HG03097 (cell line): ENCODE measurements around the gene KRTAP12-4.
"Not testable (repeated sequence)": the region's sequence is repeated elsewhere in the genome, so short reads cannot be mapped to it uniquely, and the experiment has no call there.

Source experiments
- ATAC-seq: cut with Tn5 transposase; IDR thresholded peaks from one replicate; pipeline ENCODE4 v1.9.1; 2021; ENCODE audit not compliant: unreplicated experiment, low FRiP score

The KRTAP12-4 gene

GRCh38 chr21:44687671-44688070 is 33.2 kb upstream of the KRTAP12-4 start:
- no peak for ATAC-seq

DNA sequence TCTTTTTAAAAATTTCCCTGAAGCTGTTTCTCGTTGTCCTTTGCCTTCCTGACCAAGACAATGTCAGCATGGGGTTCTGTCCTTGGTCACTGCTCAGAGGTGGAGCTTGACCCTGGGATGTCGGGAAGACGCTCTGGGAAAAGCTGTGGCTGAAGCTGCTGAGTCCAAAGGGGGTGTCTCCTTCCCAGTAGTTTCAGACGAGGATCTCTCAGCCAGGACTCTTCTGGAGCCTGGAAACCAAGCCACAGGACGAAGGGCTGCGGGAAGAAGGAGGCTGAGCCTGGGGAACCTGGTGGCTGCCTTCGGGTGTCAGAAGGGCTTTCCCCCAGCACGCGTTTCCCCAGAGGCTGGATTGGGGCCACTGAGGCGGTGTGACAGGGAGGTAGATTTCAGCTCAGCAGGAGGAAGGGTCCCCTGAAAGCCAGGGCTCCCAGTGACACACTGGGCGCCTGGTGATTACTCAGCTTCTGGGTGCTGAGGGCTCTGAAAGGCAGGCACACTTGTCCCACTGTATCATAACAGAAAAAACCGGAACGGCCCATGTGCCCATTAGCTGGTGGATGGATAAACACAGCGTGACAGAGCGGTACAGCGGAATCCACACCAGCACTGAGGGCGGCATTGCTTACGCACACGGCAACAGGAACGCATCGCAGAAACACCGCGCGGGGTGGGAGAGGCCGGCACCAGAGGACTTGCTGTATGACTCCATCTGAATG is 32.5 kb upstream of the KRTAP12-4 start:
- ATAC-seq = no peak

DNA sequence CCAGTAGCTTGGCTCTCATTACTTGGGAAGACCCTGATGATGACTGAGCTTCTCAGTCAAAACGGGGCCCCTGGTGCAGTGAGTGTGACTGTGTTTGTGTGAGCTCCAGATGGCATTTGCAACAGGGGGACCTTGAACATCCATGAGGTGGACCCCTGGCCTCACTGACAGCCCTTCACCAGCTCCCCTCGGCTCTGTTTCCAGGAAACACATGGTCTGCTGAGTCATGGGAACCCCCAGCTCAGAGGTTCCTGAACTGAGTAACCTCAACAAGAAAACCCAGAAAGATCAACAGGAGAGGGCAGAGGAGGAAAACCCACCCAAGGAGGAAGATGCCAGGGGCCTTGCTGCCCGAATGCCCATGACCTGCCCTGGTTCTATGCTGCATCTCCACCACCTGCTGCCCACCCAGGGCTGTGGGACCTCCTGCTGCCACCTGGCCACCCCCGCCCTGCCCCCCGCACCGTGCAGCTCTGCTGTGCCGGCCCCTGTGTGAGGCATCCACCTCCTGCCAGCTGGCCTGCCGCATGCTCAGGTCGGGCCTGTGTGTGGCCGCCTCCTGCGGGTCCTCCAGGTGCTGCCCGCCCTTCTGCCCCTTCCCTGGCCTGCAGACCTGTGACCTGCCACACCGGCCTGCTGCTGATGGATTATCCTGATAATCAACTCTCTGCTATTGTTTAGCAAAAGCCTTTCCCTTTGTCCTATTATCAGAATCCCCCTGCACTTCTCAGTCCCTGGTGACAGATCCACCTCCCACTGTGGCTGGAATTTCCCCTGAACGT is 31.7 kb upstream of the KRTAP12-4 start:
- ATAC-seq = no peak

GRCh38 chr21:44685050-44685449 is 30.6 kb upstream of the KRTAP12-4 start:
- ATAC-seq = not testable (repeated sequence)

- no peak for ATAC-seq
Observed at GRCh38 chr21:44684483-44684882, 30.0 kb upstream of the KRTAP12-4 start.

GRCh38 chr21:44684077-44684476 is 29.6 kb upstream of the KRTAP12-4 start:
- no peak for ATAC-seq

DNA sequence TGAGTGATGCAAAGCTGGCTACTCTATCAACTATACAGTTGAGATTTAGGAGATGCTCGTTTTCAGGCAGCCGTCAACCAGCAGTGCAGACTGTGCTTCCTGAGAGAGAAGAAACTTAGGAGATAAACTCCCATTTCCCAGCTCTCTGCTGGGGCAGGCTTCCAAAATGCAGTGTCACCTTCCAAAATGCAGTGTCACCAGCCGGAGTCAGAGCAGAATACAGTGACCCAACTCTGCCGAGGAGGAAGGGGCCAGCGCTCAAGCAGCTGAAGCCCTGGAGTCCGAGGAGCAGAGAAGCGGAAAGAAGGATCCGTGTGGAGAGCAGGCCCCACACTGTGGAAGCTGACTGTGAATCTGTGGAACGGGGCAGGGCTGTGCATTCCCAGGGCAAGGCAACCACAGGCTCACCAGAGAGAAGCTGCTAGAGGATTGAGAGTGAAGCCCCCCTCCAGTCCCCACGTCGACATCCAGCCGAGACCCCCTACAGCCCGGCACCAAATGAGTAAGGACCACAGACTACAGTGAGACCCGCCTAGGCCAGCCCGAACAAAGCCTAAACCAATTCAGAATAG is 28.2 kb upstream of the KRTAP12-4 start:
- no peak for ATAC-seq

GRCh38 chr21:44681861-44682579 is 27.6 kb upstream of the KRTAP12-4 start, which contains the start of gene KRTAP12-1:
KRTAP12-1 (minus strand) TSS chr21:44682163; CDS start chr21:44682123, 40 bp downstream.
- ATAC-seq = no peak

- no peak for ATAC-seq
Observed at GRCh38 chr21:44681152-44681551, 26.7 kb upstream of the KRTAP12-4 start.

- ATAC-seq = no peak
Observed at GRCh38 chr21:44677881-44678280, 23.4 kb upstream of the KRTAP12-4 start.

DNA sequence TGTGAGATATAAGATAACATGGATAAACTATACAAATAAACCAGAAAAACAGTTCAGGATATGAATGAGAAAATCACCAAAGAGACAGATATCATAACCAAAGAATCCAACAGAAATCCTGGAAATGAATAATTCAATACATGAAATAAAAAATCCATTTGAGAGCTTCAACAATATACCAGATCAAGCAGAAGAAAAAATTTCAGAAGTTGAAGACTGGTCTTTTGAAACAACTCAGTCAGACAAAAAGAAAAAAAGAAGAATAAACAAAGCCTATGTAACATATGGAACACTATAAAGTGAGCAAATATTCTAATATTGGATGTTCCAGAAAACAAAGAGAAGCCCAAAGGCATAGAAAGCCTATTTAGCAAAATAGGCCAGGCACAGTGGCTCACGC is 17.5 kb upstream of the KRTAP12-4 start:
- no peak for ATAC-seq

DNA sequence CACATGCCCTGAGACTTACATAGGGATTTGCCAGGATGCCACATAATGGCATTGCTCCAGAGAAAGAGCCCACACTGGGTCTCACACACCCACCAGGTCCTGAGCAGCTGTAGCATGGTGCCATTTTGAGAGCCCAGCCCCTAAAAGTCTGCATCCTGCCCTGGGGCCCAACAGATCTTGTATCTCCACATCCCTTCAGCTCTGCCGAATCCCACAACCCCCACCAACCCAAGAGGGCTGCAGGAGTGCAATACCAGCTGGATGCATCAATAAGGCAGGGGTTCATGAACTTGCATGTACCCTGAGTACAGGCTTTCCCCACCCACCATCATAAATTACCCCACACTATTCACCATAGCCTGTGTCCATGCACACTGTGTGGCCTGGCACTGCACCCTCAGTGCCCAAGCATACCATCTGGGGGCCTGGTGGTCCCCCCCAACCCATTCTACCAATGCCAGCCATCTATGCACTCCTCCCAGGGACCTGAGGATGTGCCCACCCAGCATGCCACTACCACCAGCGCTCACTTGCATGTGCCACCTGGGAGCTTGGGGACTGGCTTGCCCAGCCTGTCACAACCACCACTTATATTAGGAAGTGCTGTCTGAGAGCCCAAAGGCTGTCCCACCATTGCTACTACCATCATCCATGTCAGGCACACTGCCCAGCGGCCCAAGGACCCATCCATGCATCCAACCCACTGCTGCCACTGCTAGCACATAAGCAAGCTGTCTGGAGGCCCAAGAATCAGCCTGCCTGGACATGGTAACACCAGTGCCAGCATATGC is 16.4 kb upstream of the KRTAP12-4 start:
- ATAC-seq = no peak

- ATAC-seq = no peak
Observed at GRCh38 chr21:44667612-44668011, 13.2 kb upstream of the KRTAP12-4 start.

- ATAC-seq = no peak
Observed at GRCh38 chr21:44666401-44667320, 12.2 kb upstream of the KRTAP12-4 start, which contains the start of gene KRTAP12-2. KRTAP12-2 (minus strand) TSS chr21:44666927; CDS start chr21:44666886, 41 bp downstream.

DNA sequence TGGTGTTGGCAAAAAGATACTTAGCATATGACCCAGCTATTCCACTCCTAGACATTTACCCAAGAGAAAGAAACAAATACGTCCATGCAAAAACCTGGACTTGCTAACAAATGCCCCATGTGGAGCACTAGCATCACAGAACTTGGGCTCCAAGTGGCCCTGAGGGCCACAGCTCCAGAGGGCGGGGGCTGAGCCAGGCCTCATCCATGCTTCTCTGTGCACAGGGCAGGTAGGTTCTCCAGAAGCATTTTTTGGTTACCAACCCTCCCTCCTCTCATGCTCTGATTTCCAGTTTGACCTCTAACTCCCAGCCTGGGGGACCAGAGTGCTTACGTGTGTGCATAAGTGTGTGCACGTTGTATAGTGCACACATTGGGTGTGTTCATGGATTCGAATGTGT is 10.2 kb upstream of the KRTAP12-4 start:
- no peak for ATAC-seq

- not testable (repeated sequence) for ATAC-seq
Observed at GRCh38 chr21:44661567-44661966, 7.1 kb upstream of the KRTAP12-4 start.

DNA sequence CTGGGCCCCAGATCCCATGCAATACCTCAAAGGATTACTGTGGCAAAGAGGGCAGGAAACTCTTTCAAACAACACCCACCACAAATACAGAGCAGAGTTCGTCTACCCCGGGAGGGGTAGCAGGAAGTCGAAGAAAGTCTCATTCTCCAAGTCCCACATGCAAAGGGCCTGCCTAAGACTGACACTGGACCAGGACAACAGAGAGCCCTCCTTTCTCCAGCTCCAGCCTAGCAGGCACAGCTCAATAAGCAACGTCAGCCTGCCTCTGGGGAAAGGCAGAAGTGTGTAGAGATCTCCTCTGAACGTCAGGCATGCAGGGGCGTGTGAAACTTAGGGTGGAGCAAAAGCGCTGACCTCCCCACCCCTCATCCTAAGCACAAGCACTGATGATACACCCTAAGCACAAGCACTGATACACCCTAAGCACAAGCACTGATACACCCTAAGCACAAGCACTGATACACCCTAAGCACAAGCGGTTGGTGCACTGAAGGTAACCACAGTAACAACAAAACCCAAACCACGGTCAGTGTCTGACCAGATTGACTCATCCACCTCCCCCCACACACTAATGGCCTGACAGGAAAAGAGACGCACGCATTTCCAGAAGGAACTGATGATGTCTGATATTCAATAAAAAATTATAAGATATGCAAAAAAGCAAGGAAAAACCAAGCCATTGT is 4.6 kb upstream of the KRTAP12-4 start:
- no peak for ATAC-seq

DNA sequence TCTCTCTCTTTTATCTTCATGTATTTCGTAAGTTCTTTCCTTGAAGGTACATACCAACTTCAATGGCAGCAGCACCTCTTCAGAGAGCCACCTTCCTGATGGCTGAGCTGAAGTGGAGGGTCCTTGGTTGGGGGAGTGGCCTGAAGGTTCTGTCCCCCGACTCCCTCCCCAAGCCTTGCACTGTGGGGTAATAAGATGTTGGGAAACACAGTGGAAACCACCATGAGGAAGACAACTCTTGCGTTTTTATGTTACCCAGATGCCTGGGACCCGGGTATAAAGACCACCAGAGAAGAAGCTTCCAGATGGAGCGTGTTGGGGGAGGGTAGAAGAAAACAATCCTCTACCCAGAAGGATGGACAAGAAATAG is 4.1 kb upstream of the KRTAP12-4 start:
- ATAC-seq = no peak
